ENCODE data around the gene DUSP7.

DNA sequence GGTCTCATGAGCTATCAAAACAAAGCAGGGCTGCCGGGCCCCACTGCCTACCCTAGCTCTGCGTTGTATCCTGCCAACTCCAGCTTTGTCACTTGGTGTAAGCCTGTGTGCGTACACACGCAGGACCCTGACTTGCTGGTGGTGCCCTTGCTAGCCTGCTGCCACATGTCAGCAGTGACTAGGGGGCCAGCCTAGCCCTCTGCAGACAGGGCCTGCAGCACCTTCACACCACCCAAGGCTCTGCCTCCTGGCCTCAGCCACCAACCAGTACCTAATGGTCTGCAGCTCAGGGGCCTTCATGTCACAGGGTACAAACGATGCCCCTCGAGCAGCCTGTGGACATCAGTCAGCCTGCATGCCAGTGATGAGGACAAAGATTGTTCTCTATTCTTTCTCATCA lies 30.1 kb upstream of the DUSP7 start:
- TF ChIP-seq, protein P1, sequence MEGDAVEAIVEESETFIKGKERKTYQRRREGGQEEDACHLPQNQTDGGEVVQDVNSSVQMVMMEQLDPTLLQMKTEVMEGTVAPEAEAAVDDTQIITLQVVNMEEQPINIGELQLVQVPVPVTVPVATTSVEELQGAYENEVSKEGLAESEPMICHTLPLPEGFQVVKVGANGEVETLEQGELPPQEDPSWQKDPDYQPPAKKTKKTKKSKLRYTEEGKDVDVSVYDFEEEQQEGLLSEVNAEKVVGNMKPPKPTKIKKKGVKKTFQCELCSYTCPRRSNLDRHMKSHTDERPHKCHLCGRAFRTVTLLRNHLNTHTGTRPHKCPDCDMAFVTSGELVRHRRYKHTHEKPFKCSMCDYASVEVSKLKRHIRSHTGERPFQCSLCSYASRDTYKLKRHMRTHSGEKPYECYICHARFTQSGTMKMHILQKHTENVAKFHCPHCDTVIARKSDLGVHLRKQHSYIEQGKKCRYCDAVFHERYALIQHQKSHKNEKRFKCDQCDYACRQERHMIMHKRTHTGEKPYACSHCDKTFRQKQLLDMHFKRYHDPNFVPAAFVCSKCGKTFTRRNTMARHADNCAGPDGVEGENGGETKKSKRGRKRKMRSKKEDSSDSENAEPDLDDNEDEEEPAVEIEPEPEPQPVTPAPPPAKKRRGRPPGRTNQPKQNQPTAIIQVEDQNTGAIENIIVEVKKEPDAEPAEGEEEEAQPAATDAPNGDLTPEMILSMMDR (IDR thresholded peaks at IDR 0.05), result no peak
- no peak for TF ChIP-seq POLR2AphosphoS5 (IDR thresholded peaks at IDR 0.05)

Data from transverse colon (tissue), 4 donors.